Mammary epithelial cell (primary cell): ENCODE measurements around the gene ARHGEF3.

Experiments
- CTCF ChIP-seq, 2 donors: IDR thresholded peaks in 1 of 2; conservative IDR thresholded peaks in 1 of 2; 2 replicates each; pipeline ENCODE4 v1.5.1; 2011 to 2012; ENCODE audit warnings: inconsistent platforms in 2 of 2, low read length in 2 of 2, mild to moderate bottlenecking in 2 of 2, control low read depth in 1 of 2, low read depth in 1 of 2; ENCODE audit not compliant: insufficient read depth in 1 of 2; ENCODE audit errors: extremely low read depth in 1 of 2
- EZH2 ChIP-seq: IDR thresholded peaks from 2 replicates; pipeline ENCODE4 v1.6.1; 2012; ENCODE audit warnings: low read length, inconsistent platforms, borderline replicate concordance

- TF ChIP-seq CTCF (conservative IDR thresholded peaks at IDR 0.05 in 1 of 2, IDR thresholded peaks at IDR 0.05 in 1 of 2; ENCODE audit: extremely low read depth in 1 of 2, insufficient read depth in 1 of 2, low read depth in 1 of 2, low read length in 2 of 2): no peak
- no peak for TF ChIP-seq EZH2
These were observed 9.9 kb upstream of the ARHGEF3 start for GRCh38 chr3:56811546-56812202.
